ENCODE measurements around the gene MAD2L1.
"Not testable (repeated sequence)": the region's sequence is repeated elsewhere in the genome, so short reads cannot be mapped to it uniquely, and the experiment has no call there.

MAD2L1 gene

DNA sequence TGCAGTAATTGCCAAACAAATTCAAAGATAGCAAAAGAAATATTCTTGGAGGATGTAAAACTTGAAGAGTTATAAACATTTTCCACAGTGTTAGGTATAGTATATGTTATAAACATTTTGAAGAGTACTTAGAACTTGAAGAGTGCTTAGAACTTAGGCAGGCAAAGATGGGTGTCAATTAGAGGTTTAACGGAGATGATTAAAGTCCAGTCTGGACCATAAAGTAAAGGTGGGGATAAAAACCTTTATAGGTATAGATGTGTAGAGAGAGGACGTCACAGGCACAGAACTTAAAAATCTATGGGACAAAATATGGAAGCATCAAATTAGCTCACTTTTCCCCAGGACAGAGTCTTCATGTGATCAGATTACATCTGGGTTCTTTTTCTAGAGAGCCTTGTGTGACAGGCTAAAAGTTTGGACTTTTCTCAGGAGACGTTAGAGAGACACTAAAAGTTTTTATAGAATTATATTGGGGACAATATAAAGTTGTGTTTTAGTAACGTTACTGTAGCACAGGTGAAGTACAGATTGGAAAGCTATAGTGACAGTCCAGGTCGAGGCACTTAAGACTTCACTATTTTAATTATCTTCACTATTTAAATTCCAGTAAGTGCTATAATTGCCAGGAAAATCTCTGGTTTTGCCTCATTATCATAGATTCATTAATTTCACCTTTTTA, 13.3 kb upstream of the MAD2L1 start:
- no peak for DNase-seq (ENCODE audit: low read depth, low spot score)
- no peak overlapping the region for H3K4me3 ChIP-seq (ENCODE audit: low read depth, low read length)
- TF ChIP-seq, protein P1, sequence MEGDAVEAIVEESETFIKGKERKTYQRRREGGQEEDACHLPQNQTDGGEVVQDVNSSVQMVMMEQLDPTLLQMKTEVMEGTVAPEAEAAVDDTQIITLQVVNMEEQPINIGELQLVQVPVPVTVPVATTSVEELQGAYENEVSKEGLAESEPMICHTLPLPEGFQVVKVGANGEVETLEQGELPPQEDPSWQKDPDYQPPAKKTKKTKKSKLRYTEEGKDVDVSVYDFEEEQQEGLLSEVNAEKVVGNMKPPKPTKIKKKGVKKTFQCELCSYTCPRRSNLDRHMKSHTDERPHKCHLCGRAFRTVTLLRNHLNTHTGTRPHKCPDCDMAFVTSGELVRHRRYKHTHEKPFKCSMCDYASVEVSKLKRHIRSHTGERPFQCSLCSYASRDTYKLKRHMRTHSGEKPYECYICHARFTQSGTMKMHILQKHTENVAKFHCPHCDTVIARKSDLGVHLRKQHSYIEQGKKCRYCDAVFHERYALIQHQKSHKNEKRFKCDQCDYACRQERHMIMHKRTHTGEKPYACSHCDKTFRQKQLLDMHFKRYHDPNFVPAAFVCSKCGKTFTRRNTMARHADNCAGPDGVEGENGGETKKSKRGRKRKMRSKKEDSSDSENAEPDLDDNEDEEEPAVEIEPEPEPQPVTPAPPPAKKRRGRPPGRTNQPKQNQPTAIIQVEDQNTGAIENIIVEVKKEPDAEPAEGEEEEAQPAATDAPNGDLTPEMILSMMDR (IDR thresholded peaks at IDR 0.05; ENCODE audit: low read depth, low read length), result no peak
- in situ Hi-C loops (cut with HindIII; ENCODE audit: low sequenced_read_pairs), result no loop called here

DNA sequence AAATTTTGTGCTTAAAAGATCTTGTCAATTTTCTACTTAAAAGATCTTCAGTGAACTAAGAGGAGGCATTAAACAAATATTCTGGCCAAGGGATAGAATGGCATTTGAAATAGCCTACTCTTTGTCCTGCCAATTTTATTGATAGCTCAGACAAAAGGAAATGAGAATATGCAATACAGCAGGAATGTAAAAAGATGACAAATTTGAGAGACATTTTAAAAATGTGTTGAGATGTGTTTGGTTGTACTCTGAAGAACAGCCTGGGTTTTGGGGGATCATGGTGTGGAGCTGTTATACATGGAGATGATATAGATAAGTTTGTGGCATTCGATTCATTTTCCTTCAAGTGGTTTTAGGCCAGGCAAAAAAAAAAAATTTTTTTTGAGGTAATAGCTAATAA, 11.6 kb upstream of the MAD2L1 start:
- in situ Hi-C loops (cut with HindIII; ENCODE audit: low sequenced_read_pairs), result no loop called here

GRCh38 chr4:120071192-120071795, 4.6 kb upstream of the MAD2L1 start:
- in situ Hi-C loops (cut with HindIII; ENCODE audit: low sequenced_read_pairs), result no loop called here
- DNase-seq (ENCODE audit: low read depth, low spot score), result peak; percentile 81
- TF ChIP-seq, protein P1 (IDR thresholded peaks at IDR 0.05; ENCODE audit: low read depth, low read length), result peak; percentile 49
- no peak overlapping the region for H3K4me3 ChIP-seq (ENCODE audit: low read depth, low read length)

More for the DNA sequence above, 11.6 kb upstream of the MAD2L1 start:
- no peak overlapping the region for H3K4me3 ChIP-seq (ENCODE audit: low read depth, low read length)
- TF ChIP-seq, protein P1 (IDR thresholded peaks at IDR 0.05; ENCODE audit: low read depth, low read length), result no peak
- no peak for DNase-seq (ENCODE audit: low read depth, low spot score)

GRCh38 chr4:120070196-120070595, 3.5 kb upstream of the MAD2L1 start:
- DNase-seq (ENCODE audit: low read depth, low spot score), result peak; percentile 61
- TF ChIP-seq, protein P1 (IDR thresholded peaks at IDR 0.05; ENCODE audit: low read depth, low read length), result no peak
- H3K4me3 ChIP-seq (ENCODE audit: low read depth, low read length), result no peak overlapping the region

GRCh38 chr4:120065974-120066516, 603 bp downstream of the MAD2L1 start:
- TF ChIP-seq, protein P1 (IDR thresholded peaks at IDR 0.05; ENCODE audit: low read depth, low read length), result no peak
- in situ Hi-C loops (cut with HindIII; ENCODE audit: low sequenced_read_pairs), result no loop called here
- peak overlapping the region; percentile 60 for H3K4me3 ChIP-seq (ENCODE audit: low read depth, low read length)
- DNase-seq (ENCODE audit: low read depth, low spot score), result no peak

More at GRCh38 chr4:120070196-120070595, 3.5 kb upstream of the MAD2L1 start:
- in situ Hi-C loops (cut with HindIII; ENCODE audit: low sequenced_read_pairs), result no loop called here

DNA sequence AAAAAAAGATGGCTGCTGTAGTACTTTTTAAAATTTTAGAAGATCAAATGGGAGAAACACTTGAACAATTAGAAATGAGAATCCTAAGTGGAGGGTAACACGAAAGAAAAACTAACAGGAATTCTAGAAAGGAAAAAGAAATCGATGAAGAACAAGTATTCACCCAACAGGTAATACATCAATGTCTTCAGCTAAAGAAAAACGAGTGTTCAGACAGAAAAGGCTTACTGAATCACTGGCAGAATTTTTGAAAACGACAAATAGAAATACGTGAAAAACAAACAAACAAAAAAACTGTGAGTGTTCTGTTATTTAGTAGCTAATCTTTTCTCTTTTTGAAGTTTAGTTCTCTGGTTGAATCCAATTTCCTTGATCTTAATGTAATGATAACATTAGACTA, 1.8 kb downstream of the MAD2L1 start:
- DNase-seq (ENCODE audit: low read depth, low spot score), result no peak
- TF ChIP-seq, protein P1 (IDR thresholded peaks at IDR 0.05; ENCODE audit: low read depth, low read length), result no peak
- in situ Hi-C loops (cut with HindIII; ENCODE audit: low sequenced_read_pairs), result no loop called here
- no peak overlapping the region for H3K4me3 ChIP-seq (ENCODE audit: low read depth, low read length)

GRCh38 chr4:120063711-120064110, 2.9 kb downstream of the MAD2L1 start:
- in situ Hi-C loops (cut with HindIII; ENCODE audit: low sequenced_read_pairs); DNase-seq (ENCODE audit: low read depth, low spot score); H3K4me3 ChIP-seq (ENCODE audit: low read depth, low read length): not testable (repeated sequence)
